Prostate gland (tissue), 2 donors: ENCODE measurements around the gene GSG1L.

Source experiments
- POLR2A ChIP-seq: fragments of 450-650 bp; IDR thresholded peaks from one replicate; pipeline ENCODE4 v1.6.1; 2016; ENCODE audit warnings: antibody characterized with exemption, mild to moderate bottlenecking
- TF ChIP-seq, protein P1 (sequence below), 4 experiments: fragments of 200-600 bp in 2 of 4; fragments of 450-650 bp in 2 of 4; sonication (generic) in 2 of 4; IDR thresholded peaks; 1 replicate in 3 of 4; 2 replicates in 1 of 4; pipeline ENCODE4 v1.5.1; 2016 to 2019; ENCODE audit warnings: antibody characterized with exemption in 4 of 4, mild to moderate bottlenecking in 2 of 4, moderate library complexity in 2 of 4

- TF ChIP-seq, protein P1, sequence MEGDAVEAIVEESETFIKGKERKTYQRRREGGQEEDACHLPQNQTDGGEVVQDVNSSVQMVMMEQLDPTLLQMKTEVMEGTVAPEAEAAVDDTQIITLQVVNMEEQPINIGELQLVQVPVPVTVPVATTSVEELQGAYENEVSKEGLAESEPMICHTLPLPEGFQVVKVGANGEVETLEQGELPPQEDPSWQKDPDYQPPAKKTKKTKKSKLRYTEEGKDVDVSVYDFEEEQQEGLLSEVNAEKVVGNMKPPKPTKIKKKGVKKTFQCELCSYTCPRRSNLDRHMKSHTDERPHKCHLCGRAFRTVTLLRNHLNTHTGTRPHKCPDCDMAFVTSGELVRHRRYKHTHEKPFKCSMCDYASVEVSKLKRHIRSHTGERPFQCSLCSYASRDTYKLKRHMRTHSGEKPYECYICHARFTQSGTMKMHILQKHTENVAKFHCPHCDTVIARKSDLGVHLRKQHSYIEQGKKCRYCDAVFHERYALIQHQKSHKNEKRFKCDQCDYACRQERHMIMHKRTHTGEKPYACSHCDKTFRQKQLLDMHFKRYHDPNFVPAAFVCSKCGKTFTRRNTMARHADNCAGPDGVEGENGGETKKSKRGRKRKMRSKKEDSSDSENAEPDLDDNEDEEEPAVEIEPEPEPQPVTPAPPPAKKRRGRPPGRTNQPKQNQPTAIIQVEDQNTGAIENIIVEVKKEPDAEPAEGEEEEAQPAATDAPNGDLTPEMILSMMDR (IDR thresholded peaks at IDR 0.05) = no peak
- TF ChIP-seq POLR2A = no peak
Observed at GRCh38 chr16:28000314-28001169, 63.0 kb downstream of the GSG1L start.
